SK-N-SH treated with all-trans-retinoic acid at 6 μM for 48 hours (cell line): ENCODE data around the gene KPNA1.

Experiments used
- ARNTL ChIP-seq: fragments of 450-650 bp; formaldehyde crosslinking; IDR thresholded peaks from 2 replicates; pipeline ENCODE4 v1.5.0; 2020; ENCODE audit warnings: low read depth, mild to moderate bottlenecking, moderate library complexity, borderline replicate concordance
- CSDC2 ChIP-seq: fragments of 250-450 bp; sonication (Bioruptor Pico); IDR thresholded peaks from 2 replicates; pipeline ENCODE4 v1.5.0; 2020; ENCODE audit warnings: mild to moderate bottlenecking, moderate library complexity
- ISL1 ChIP-seq: fragments of 250-450 bp; sonication (Bioruptor Pico); IDR thresholded peaks from 2 replicates; pipeline ENCODE4 v2.1.2; 2022; ENCODE audit warnings: mild to moderate bottlenecking, moderate library complexity
- PPARA ChIP-seq: fragments of 250-450 bp; sonication (Bioruptor Pico); IDR thresholded peaks from 2 replicates; pipeline ENCODE4 v1.5.0; 2020; ENCODE audit warnings: mild to moderate bottlenecking, borderline replicate concordance
- TCF4 ChIP-seq: fragments of 250-450 bp; sonication (Bioruptor Pico); IDR thresholded peaks from 2 replicates; pipeline ENCODE4 v1.8.0; 2021; ENCODE audit warnings: mild to moderate bottlenecking, moderate library complexity, borderline replicate concordance
- ZC3H10 ChIP-seq: fragments of 250-450 bp; sonication (Bioruptor Pico); IDR thresholded peaks from 2 replicates; pipeline ENCODE4 v1.5.1; 2021; ENCODE audit warnings: mild to moderate bottlenecking, moderate library complexity
- ZFP3 ChIP-seq: fragments of 250-450 bp; sonication (Bioruptor Pico); IDR thresholded peaks from 2 replicates; pipeline ENCODE4 v1.5.0; 2020; ENCODE audit warnings: mild to moderate bottlenecking, moderate library complexity
- ZFP30 ChIP-seq: fragments of 450-650 bp; formaldehyde crosslinking; IDR thresholded peaks from 2 replicates; pipeline ENCODE4 v1.5.0; 2022; ENCODE audit warnings: mild to moderate bottlenecking, moderate library complexity
- TF ChIP-seq, protein P1 (sequence below): fragments of 250-450 bp; sonication (Bioruptor Pico); IDR thresholded peaks from 2 replicates; pipeline ENCODE4 v1.8.0; 2020; ENCODE audit warnings: mild to moderate bottlenecking, moderate library complexity, borderline replicate concordance

DNA sequence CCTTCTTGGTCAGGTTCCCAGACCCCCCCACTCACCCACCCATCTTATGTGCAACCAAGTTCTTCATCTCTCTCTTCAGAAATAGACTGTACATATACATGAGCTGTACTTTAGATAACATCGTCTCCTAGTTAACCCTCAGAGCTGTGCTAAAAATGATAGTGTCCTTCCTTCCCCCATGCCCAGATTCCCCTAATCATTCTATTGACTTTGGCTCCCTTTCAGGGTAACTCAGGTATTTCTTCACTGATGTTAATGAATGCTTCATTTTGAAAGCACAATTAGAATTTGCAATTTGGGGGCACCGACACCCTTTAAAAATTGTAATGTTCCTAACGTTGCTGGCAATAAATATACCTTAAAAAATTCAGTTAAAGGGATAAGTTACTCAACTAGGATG, 38.4 kb upstream of the KPNA1 start:
- no peak for TF ChIP-seq ZFP3 (CRISPR knock-in tag)
- TF ChIP-seq PPARA: no peak
- TF ChIP-seq TCF4 (CRISPR knock-in tag): no peak
- TF ChIP-seq ZC3H10 (CRISPR knock-in tag): no peak
- TF ChIP-seq, protein P1, sequence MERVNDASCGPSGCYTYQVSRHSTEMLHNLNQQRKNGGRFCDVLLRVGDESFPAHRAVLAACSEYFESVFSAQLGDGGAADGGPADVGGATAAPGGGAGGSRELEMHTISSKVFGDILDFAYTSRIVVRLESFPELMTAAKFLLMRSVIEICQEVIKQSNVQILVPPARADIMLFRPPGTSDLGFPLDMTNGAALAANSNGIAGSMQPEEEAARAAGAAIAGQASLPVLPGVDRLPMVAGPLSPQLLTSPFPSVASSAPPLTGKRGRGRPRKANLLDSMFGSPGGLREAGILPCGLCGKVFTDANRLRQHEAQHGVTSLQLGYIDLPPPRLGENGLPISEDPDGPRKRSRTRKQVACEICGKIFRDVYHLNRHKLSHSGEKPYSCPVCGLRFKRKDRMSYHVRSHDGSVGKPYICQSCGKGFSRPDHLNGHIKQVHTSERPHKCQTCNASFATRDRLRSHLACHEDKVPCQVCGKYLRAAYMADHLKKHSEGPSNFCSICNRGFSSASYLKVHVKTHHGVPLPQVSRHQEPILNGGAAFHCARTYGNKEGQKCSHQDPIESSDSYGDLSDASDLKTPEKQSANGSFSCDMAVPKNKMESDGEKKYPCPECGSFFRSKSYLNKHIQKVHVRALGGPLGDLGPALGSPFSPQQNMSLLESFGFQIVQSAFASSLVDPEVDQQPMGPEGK (CRISPR knock-in tag): no peak
- TF ChIP-seq CSDC2 (CRISPR knock-in tag): no peak
- TF ChIP-seq ZFP30 (CRISPR knock-in tag): no peak
- no peak for TF ChIP-seq ISL1 (CRISPR knock-in tag)
- no peak for TF ChIP-seq ARNTL (CRISPR knock-in tag)
